Stimulated activated CD4-positive, alpha-beta T cell treated with anti-CD3 and anti-CD28 coated beads, Interleukin-1b, Interleukin-23, amount 100 ng/mL, for 4 hours (primary cell): ENCODE measurements around the gene CDPF1.

ENCODE experiments used
- DNase-seq, 2 donors: peaks; one replicate each; pipeline ENCODE4 v3.0.0-alpha.2; 2020; ENCODE audit warnings: low read depth in 2 of 2

Gene CDPF1

GRCh38 chr22:46250035-46250782 is at the start of gene CDPF1:
CDPF1 (minus strand) TSS chr22:46250293; CDS start chr22:46248284, 2,009 bp downstream.
- peak; percentile 87 to 92 for DNase-seq

- no peak for DNase-seq
These were observed 49.0 kb upstream of the CDPF1 start for GRCh38 chr22:46299101-46299500.

DNA sequence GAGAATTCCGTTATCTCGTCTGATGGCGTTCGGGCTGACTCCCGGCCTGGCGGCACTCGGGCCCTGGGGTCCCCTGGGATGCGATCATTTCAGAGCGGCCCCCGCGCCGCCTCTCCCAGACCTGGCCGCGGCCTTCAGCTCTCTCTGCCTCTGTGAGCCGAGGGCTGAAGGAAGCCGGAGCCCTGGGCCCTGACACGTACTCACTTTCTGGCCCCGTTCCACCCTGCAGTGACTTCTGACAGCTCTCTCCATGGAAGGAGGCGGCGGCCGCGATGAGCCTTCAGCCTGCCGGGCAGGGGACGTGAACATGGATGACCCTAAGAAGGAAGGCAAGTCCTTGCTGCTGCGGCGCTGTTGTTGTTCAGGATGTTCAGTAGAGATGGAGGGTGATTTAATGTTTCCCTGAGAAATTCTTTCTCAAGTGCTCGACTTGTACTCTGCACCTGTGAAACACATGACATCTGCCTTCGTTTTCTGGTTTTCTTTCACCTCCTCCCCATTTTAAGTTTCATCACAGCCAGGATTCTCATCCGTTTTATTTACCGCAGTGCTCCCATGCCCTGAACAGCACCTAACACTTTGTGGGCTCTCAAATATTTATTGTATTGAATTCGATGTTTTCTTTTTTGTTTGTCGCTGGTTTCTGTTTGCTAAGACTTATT is 47.2 kb upstream of the CDPF1 start:
- no peak for DNase-seq

- peak; percentile 93 to 94 for DNase-seq
These were observed 46.4 kb upstream of the CDPF1 start, which contains the start of gene GTSE1 for GRCh38 chr22:46296257-46297150. GTSE1 (plus strand) TSS chr22:46296870; CDS start chr22:46297401, 531 bp downstream.

- DNase-seq: no peak
These were observed 45.3 kb upstream of the CDPF1 start for GRCh38 chr22:46295277-46295971.

GRCh38 chr22:46294784-46295183 is 44.7 kb upstream of the CDPF1 start:
- DNase-seq: no peak

GRCh38 chr22:46293577-46294260 is 43.6 kb upstream of the CDPF1 start:
- DNase-seq: no peak

DNA sequence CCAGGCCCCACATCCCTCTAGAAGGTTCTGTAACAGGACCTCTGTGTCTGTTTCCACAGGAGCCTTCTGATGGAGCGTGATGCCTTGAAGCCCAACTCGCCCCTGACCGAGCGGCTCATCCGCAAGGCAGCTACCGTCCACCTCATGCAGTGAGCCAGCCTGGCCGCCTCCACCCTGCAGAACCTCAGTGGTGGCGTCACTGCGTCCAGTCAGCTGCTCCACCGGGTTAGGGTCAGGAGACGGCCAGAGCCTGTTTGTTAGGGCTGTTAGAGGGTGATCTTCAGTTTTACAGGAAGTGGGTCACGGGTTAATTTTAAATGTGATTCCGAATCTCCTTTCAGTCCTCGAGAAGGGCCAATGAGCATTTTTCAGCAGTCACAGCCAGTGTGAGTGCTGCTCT is 42.6 kb upstream of the CDPF1 start:
- no peak for DNase-seq

DNA sequence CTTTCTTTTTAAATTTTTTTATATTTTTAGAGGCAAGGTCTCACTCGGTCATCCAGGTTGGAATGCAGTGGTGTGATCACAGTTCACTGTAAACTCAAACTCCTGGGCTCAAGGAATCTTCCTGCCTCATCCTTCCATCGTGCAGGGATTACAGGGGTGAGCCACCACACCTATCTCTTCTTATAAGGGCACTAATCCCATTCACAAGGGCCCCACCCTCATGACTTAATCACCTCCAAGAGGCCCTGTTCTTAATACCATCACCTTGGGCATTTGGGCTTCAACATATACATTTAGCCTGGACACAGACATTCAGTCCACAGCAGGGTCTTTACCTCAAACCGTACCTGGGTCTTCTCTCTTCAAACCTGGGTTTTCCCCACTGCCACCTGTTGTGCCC is 42.1 kb upstream of the CDPF1 start:
- no peak for DNase-seq

DNA sequence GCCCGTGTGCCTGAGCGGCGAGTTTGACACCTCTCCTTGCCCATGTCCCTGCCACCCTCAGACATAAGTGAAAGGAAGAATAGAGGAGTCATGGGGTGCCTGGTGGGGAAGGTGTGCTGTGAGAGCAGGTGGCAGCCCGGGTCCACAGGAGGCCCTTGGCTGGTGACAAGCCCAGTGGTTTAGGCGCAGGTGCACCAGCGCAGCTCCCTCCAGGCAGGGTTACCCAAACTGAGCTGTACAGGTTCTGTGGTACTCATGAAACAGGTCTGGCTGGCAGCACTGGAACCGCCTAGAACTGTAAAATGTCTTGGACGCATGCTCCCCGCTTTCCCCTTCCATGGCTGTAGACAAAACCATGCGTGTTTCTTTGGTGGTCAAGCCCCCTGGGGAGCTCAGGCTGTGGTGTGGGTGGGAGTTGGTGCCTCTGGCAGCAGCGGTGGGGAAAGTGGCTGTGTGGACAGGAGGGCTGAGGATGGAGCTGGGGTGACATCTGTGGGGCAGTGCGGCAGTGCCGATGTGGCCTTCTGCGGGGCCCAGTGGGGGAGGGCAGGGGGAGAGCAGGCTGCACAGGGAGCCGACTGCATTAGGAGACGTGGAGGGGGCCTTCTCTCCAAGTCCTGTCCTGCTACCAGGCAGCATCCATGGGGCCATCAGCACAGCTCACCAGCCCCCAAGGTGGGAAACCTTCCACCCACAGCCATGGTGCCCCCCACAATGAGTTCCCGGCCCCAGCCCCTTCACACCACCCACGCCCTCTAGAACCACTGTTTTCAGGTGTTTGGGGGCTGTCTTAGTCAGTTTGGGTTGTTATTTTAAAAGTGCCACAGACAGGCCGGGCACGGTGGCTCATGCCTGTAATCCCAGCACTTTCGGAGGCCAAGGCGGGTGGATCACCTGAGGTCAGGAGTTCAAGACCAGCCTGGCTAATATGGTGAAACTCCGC is 41.0 kb upstream of the CDPF1 start:
- no peak for DNase-seq

DNA sequence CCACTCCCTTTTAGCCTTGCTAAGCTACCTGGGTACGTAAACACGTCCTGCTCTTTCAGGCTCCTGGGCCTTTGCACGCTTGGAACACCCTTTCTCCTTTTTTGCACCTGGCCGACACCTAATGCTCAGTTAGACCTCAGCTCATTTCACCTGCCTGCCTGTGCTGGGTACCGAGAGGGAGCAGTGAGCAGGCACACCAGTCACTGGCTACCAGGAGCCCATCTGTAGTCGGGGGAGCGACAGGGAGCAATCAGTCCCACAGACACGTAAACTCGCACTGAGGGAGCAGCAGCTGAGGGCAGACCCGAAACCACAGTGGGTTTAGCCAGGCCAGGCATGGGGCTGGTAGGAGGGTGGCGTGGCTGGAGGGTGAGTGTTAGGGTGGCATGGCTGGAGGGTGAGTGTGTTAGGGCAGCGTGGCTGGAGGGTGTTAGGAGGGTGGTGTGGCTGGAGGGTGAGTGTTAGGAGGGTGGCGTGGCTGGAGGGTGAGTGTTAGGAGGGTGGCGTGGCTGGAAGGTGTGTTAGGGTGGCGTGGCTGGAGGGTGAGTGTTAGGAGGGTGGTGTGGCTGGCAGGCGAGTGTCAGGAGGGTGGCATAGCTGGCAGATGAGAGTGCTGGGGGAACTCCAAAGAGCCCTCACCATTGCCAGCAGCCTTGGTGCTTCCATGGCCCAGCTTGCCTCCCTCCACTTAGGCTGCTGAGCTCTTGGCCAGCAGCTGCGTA is 40.2 kb upstream of the CDPF1 start:
- DNase-seq: no peak

DNA sequence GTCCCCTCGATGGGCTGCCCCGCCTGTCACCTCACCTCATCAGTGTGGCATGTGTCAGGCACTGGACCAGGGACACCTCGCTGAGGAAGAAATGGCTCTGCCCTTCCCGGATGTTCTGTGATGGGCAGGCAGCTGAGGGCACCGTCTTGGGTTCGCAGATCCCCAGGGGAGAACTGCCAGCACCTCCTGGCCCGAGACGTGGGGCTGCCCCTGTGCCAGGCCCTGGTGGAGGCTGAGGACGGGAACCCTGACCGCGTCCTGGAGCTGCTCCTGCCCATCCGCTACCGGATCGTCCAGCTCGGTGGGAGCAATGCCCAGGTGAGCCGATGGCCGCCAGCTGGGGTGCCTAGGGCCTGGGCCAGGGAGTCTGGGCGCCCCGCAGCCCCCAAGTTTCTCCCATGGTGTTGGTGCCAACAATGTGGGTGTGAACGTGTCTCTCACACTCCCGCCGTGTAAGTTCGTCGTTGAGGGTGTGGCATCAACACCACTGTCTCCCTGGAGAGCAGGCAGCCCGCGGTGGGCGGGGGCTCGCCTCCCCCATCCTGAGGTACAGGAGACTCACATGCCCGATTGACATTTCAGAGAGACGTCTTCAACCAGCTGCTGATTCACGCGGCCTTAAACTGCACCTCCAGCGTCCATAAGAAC is 39.3 kb upstream of the CDPF1 start:
- DNase-seq: no peak

- DNase-seq: no peak
These were observed 38.8 kb upstream of the CDPF1 start for GRCh38 chr22:46288846-46289243.

DNA sequence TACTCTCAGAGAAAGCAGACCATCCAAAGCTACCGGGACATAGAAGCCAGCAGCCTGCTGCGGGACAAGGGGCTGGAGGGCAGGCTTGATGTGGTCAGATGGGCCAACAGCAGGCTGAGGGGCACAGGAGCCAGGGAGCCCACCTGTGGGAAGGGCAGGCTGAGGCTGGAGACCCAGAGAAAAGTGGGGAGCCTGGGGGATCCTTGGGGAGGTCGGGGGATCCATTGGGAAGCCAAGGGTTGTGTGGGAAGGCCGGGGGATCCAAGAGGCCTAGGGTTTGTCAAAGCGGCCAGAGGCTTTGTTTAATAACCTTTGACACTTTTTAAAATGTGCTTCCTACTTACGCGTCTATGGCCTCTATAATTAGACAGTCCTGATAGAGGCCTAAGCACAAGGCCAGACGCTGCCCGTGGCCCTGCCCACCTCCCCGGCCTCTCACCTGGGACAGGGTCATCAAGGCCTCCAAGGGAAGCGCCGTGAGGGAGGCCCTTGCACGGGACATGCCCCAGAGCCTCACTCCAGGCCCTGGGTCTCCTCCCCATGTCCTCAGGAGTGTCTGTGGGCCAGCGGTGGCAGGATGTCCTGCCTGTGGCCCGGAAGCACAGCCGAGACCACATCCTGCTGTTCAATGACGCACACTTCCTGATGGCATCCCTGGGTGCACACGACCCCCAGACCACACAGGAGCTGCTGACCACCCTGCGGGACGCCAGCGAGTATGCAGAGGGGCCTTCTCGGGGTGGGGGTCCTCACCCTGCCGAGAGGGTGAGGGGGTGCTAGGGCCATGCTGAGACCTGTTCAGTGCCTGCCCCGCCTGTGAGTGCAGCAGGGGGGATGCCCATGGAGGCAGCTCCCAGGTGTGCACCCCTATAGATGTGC is 38.0 kb upstream of the CDPF1 start:
- DNase-seq: no peak

DNA sequence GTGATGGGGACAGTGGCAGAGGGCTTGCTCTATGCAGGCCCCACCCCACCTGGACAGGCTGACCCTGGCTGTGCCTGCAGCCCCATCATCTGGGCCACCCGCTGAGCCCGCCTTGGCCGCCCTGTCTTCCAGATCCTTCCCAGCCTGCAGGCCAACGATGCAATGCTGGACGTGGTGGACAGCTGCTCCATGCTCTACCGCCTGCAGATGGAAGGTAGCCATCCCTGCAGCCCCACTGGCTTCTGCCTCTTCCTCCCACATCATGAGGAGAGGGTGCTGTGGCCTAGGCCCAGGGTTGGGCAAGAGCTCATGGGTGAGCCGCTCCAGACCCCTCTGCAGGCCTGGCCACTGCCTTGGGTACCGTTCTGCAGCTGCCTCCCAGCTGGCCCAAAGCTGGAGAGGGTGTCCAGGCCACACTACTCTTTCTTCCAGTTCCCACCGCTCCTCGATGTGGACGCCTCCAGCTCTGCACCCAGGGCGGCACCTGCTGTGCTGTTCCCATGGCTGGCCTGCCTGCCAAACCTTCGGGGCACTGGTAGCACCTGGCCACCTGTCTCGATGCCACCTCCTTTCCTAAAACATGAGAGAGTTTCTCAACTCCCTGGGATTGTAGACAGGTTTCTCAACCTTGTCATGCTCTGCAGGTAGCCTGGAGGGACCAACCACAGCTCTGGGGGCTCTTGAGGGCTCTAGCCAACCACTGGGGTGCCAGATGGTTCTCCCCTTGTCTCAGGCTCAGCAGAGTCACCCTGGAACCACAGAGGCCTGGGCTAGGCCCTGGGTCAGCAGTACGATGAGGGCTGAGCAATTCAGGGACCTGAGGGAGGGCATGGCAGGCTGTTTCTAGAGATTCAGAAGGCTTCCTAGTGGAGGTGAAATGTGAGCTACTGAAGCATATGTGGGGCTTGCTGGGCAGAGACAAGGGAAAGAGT is 37.1 kb upstream of the CDPF1 start:
- DNase-seq: no peak

- DNase-seq: no peak
These were observed 35.9 kb upstream of the CDPF1 start for GRCh38 chr22:46286006-46286405.
